ENCODE results near the gene KRTAP10-10. TPM values are rescaled to one million over a fixed set of nuclear protein-coding genes. Genes with fewer than 3 reads are reported as not detected.

The KRTAP10-10 gene
- total and polyA plus RNA-seq, 7 donors = not detected

- intact Hi-C loops (cut with DNase I) = no loop called here
- Histone ChIP-seq H3K9me3 (no peaks in the 10 kb centered on the region), H3K4me3 (no peak within 1 kb of the TSS), H3K27ac (no peak within 1 kb of the TSS), H3K4me1 (no peaks in the 10 kb centered on the region), H3K27me3 (ENCODE audit: insufficient read depth in 3 of 3, low read length in 2 of 3) (peaks cover 0 to 18% (median 0%) of the 10 kb centered on the region in 3 donors), H3K36me3 (ENCODE audit: insufficient read depth in 1 of 2, low read depth in 1 of 2) (no peaks in the 10 kb centered on the region)
- TF ChIP-seq, protein P1, sequence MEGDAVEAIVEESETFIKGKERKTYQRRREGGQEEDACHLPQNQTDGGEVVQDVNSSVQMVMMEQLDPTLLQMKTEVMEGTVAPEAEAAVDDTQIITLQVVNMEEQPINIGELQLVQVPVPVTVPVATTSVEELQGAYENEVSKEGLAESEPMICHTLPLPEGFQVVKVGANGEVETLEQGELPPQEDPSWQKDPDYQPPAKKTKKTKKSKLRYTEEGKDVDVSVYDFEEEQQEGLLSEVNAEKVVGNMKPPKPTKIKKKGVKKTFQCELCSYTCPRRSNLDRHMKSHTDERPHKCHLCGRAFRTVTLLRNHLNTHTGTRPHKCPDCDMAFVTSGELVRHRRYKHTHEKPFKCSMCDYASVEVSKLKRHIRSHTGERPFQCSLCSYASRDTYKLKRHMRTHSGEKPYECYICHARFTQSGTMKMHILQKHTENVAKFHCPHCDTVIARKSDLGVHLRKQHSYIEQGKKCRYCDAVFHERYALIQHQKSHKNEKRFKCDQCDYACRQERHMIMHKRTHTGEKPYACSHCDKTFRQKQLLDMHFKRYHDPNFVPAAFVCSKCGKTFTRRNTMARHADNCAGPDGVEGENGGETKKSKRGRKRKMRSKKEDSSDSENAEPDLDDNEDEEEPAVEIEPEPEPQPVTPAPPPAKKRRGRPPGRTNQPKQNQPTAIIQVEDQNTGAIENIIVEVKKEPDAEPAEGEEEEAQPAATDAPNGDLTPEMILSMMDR (IDR thresholded peaks at IDR 0.05) = no peak
- WGBS, 3 donors = 22 to 34% (median 24%) methylated on average over 19 of the region's 19 CpGs
- ATAC-seq = peak in 3 of 4 donors; percentile 30 to 56 (median 41)
- no peak for DNase-seq
These were observed 29.5 kb downstream of the KRTAP10-10 start, which contains the start of gene KRTAP12-2 for GRCh38 chr21:44666401-44667320. KRTAP12-2 (minus strand) TSS chr21:44666927; CDS start chr21:44666886, 41 bp downstream.

DNA sequence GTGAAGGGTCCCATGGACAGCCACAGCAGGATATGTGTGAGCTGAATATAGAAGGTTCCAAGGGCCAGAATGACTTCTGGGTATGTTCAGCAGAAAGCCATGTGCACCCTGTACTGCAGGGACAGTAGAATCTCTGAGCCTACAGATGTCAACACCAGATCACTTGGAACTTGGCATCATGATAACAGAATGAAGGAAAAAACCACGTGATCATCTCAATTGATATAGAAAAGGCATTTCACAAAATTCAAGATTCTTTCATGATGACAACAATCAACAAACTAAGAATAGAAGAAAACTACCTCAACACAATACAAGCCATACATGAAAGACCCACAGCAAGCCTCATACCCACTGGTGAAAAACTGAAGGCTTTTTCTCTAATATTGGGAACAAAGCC lies 30.5 kb downstream of the KRTAP10-10 start:
- Histone ChIP-seq H3K36me3 (ENCODE audit: insufficient read depth in 1 of 2, low read depth in 1 of 2) (no peaks in the 10 kb centered on the region), H3K4me1 (no peaks in the 10 kb centered on the region), H3K4me3 (no peak overlapping the region), H3K27ac (no peak overlapping the region), H3K9me3 (no peaks in the 10 kb centered on the region), H3K27me3 (ENCODE audit: insufficient read depth in 3 of 3, low read length in 2 of 3) (peaks cover 0 to 18% (median 0%) of the 10 kb centered on the region in 3 donors)
- WGBS, 3 donors = 58 to 86% (median 59%) methylated on average over 1 of the region's 1 CpG
- no peak for DNase-seq
- intact Hi-C loops (cut with DNase I) = no loop called here
- TF ChIP-seq, protein P1 (IDR thresholded peaks at IDR 0.05) = no peak
- no peak for ATAC-seq

GRCh38 chr21:44670642-44671432 lies 33.7 kb downstream of the KRTAP10-10 start:
- H3K9me3 ChIP-seq = peaks cover 8% of the 10 kb centered on the region
- TF ChIP-seq, protein P1 (IDR thresholded peaks at IDR 0.05) = no peak
- ATAC-seq (no peak), DNase-seq (no peak)
- H3K36me3 ChIP-seq (ENCODE audit: insufficient read depth in 1 of 2, low read depth in 1 of 2) = no peaks in the 10 kb centered on the region
- H3K4me1 ChIP-seq = no peaks in the 10 kb centered on the region
- H3K4me3 ChIP-seq = no peak overlapping the region
- peaks cover 0 to 15% (median 0%) of the 10 kb centered on the region in 3 donors for H3K27me3 ChIP-seq (ENCODE audit: insufficient read depth in 3 of 3, low read length in 2 of 3)
- intact Hi-C loops (cut with DNase I) = no loop called here
- H3K27ac ChIP-seq = no peak overlapping the region
- 68 to 89% (median 74%) methylated on average over 3 of the region's 3 CpGs for WGBS, 3 donors

DNA sequence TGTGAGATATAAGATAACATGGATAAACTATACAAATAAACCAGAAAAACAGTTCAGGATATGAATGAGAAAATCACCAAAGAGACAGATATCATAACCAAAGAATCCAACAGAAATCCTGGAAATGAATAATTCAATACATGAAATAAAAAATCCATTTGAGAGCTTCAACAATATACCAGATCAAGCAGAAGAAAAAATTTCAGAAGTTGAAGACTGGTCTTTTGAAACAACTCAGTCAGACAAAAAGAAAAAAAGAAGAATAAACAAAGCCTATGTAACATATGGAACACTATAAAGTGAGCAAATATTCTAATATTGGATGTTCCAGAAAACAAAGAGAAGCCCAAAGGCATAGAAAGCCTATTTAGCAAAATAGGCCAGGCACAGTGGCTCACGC lies 34.8 kb downstream of the KRTAP10-10 start:
- H3K4me1 ChIP-seq = no peaks in the 10 kb centered on the region
- TF ChIP-seq, protein P1 (IDR thresholded peaks at IDR 0.05) = no peak
- 95 to 100% (median 96%) methylated on average over 1 of the region's 1 CpG for WGBS, 3 donors
- H3K27ac ChIP-seq = no peak overlapping the region
- H3K36me3 ChIP-seq (ENCODE audit: insufficient read depth in 1 of 2, low read depth in 1 of 2) = no peaks in the 10 kb centered on the region
- intact Hi-C loops (cut with DNase I) = no loop called here
- no peak for ATAC-seq
- no peak overlapping the region for H3K4me3 ChIP-seq
- peaks cover 8% of the 10 kb centered on the region for H3K9me3 ChIP-seq
- H3K27me3 ChIP-seq (ENCODE audit: insufficient read depth in 3 of 3, low read length in 2 of 3) = peaks cover 0 to 15% (median 0%) of the 10 kb centered on the region in 3 donors
- DNase-seq = no peak
